K562 (cell line): Measurements from ENCODE around the gene CACNA2D4. TPM values are rescaled to one million over a fixed set of nuclear protein-coding genes. Genes with fewer than 3 reads are reported as not detected.
A peak's percentile ranks its signal among the peaks of the same experiment; 100 is the strongest.

Experiments used
- ATAC-seq: fragments of 200-7000 bp; cut with Tn5 transposase; 3 replicates; pipeline ENCODE4 v1.9.1; 2020; ENCODE audit warnings: moderate library complexity
- BruUV-seq: library from RNA; stranded (reverse); fragments of 400-500 nt; replicated peaks from 2 replicates; lab custom pipeline; 2021; lab: Mats Ljungman, UMichigan
- CTCF ChIA-PET: fragments of 300-600 bp; formaldehyde crosslinking; extraction: SDS; loops from one replicate; lab custom pipeline; 2021; ENCODE audit warnings: low intra/inter-chr PET ratio; lab: Yijun Ruan, JAX
- POLR2A ChIA-PET: fragments of 300-600, 350-650 bp; sonication (Branson Sonifier 250); formaldehyde crosslinking; extraction: SDS; loops from one replicate; lab custom pipeline; 2021; ENCODE audit warnings: antibody characterized with exemption, inconsistent platforms; lab: Yijun Ruan, JAX
- DNase-seq, 4 experiments: peaks; one replicate each; pipeline versions ENCODE4 v3.0.0 to v3.0.0-alpha.2; 2011 to 2018; ENCODE audit warnings: low spot score in 3 of 4, mixed read lengths in 3 of 4; ENCODE audit errors: extremely low read depth in 1 of 4
- FAIRE-seq: peaks from 2 replicates; lab custom pipeline; 2011; peaks lifted over from hg19 to GRCh38; lab: Jason Lieb, UNC
- H2AFZ ChIP-seq: 2 replicates; pipeline ENCODE4 v1.6.0; 2011; ENCODE audit warnings: low read depth, low read length, control low read depth, inconsistent platforms
- H3K27ac ChIP-seq: fragments of 200-600 bp; 3 replicates; pipeline ENCODE4 v1.8.0; 2011; ENCODE audit warnings: low read depth, mild to moderate bottlenecking, control low read depth, inconsistent platforms, low read length, moderate library complexity, mixed read lengths; ENCODE audit errors: extremely low read depth
- H3K27me3 ChIP-seq, 2 experiments: fragments of 300-600 bp in 1 of 2; 2 replicates in 1 of 2; 3 replicates in 1 of 2; pipeline versions ENCODE4 v1.6.0 to v1.8.0; 2011; ENCODE audit warnings: inconsistent platforms in 2 of 2, low read length in 2 of 2, mild to moderate bottlenecking in 1 of 2, mixed read lengths in 1 of 2, moderate library complexity in 1 of 2; ENCODE audit not compliant: control insufficient read depth in 2 of 2, insufficient read depth in 2 of 2
- H3K36me3 ChIP-seq: fragments of 300-600 bp; 3 replicates; pipeline ENCODE4 v1.8.0; 2011; ENCODE audit warnings: mild to moderate bottlenecking, low read length, inconsistent platforms; ENCODE audit not compliant: control insufficient read depth, insufficient read depth
- H3K4me1 ChIP-seq, 2 experiments: fragments of 200-600 bp in 1 of 2; replicated peaks in 1 of 2; 2 replicates in 1 of 2; 3 replicates in 1 of 2; pipeline versions ENCODE4 v1.5.1 to v1.8.0; 2011; ENCODE audit warnings: inconsistent platforms in 2 of 2, low read length in 2 of 2, mild to moderate bottlenecking in 1 of 2, mixed read lengths in 1 of 2, moderate library complexity in 1 of 2; ENCODE audit not compliant: control insufficient read depth in 2 of 2, insufficient read depth in 2 of 2
- H3K4me2 ChIP-seq: 2 replicates; pipeline ENCODE4 v1.6.1; 2011; ENCODE audit warnings: low read length, control low read depth, inconsistent platforms, mixed read lengths; ENCODE audit not compliant: insufficient read depth
- H3K4me3 ChIP-seq: fragments of 200-600 bp; sonication (generic), shearing (Covaris generic); 2 replicates; pipeline ENCODE4 v1.5.1; 2016; ENCODE audit warnings: control low read depth, inconsistent platforms
- H3K79me2 ChIP-seq: fragments of 200-600 bp; 3 replicates; pipeline ENCODE4 v1.8.0; 2011; ENCODE audit warnings: low read length, inconsistent platforms; ENCODE audit not compliant: control insufficient read depth, insufficient read depth
- H3K9ac ChIP-seq, 2 experiments: 2 replicates each; pipeline versions ENCODE4 v1.6.0 to v1.6.1; 2011; ENCODE audit warnings: low read depth in 2 of 2, low read length in 2 of 2, control low read depth in 1 of 2, inconsistent platforms in 1 of 2, mild to moderate bottlenecking in 1 of 2, mixed read lengths in 1 of 2; ENCODE audit not compliant: insufficient read depth in 1 of 2
- H3K9me1 ChIP-seq: one replicate; pipeline ENCODE4 v1.6.0; 2011; ENCODE audit warnings: inconsistent platforms, mild to moderate bottlenecking, low read length, moderate library complexity; ENCODE audit not compliant: control insufficient read depth, insufficient read depth
- H3K9me3 ChIP-seq: replicated peaks from 2 replicates; pipeline ENCODE4 v1.5.1; 2011; ENCODE audit warnings: low read depth, low read length, inconsistent platforms; ENCODE audit not compliant: control insufficient read depth, insufficient read depth
- H4K20me1 ChIP-seq: replicated peaks from 2 replicates; pipeline ENCODE4 v1.6.1; 2011; ENCODE audit warnings: low read length, inconsistent platforms, mixed read lengths; ENCODE audit not compliant: control insufficient read depth, insufficient read depth
- EGR1 ChIP-seq: fragments of 450-650 bp; conservative IDR thresholded peaks from 2 replicates; pipeline ENCODE4 v1.6.1; 2017; ENCODE audit warnings: mild to moderate bottlenecking
- NCOA2 ChIP-seq, 2 experiments: fragments of 450-650 bp; IDR thresholded peaks; 2 replicates each; pipeline ENCODE4 v1.6.1; 2018; ENCODE audit warnings: mild to moderate bottlenecking in 2 of 2, moderate library complexity in 1 of 2; ENCODE audit not compliant: partially characterized antibody in 2 of 2
- SMAD1 ChIP-seq: fragments of 150-350 bp; IDR thresholded peaks from 2 replicates; pipeline ENCODE4 v1.6.1; 2014; ENCODE audit warnings: low read length, low read depth; ENCODE audit not compliant: partially characterized antibody
- SRSF1 ChIP-seq: fragments of 200-400 bp; formaldehyde crosslinking; IDR thresholded peaks from 2 replicates; pipeline ENCODE4 v1.6.1; 2017; ENCODE audit warnings: mild to moderate bottlenecking, low read depth, low read length, moderate library complexity
- WGBS: fragments of 100-300 bp; shearing (Covaris generic); methylation state at CpG from one replicate; pipeline ENCODE4 v1.1.6; 2016; ENCODE audit warnings: low coverage, mixed read lengths; ENCODE audit not compliant: insufficient coverage; ENCODE audit errors: missing lambda C conversion rate; 5-methylcytosine and 5-hydroxymethylcytosine counted together
- in situ Hi-C: fragments of 300-500 bp; cut with MboI; formaldehyde crosslinking; loops from 4 replicates; pipeline ENCODE4 v1.15.0; 2018; ENCODE audit warnings: inconsistent platforms, mixed read lengths
- intact Hi-C: fragments of 100-400 bp; cut with micrococcal nuclease; formaldehyde crosslinking; loops from 2 replicates; pipeline ENCODE4 v1.14.2; 2022
- polyA plus RNA-seq, 8 experiments: library from polyadenylated mRNA; depleted of rRNA in 4 of 8; stranded (reverse) in 5 of 8; unstranded in 3 of 8; fragments of >200 nt; fragmentation: Nextera tagmentation in 2 of 8; fragmentation: Illumina TruSeq in 1 of 8; extraction: Ambion mirVana in 2 of 8; extraction: Trizol in 1 of 8; gene quantifications; 2 replicates each; pipeline versions ENCODE4 v1.2.1 to v1.2.3, GENCODE V29; 2011 to 2014; ENCODE audit warnings: inconsistent platforms in 1 of 8, missing spikeins in 1 of 8
- total RNA-seq, 7 experiments: library from RNA; depleted of rRNA in 6 of 7; stranded (reverse); fragments of >200 nt in 6 of 7; fragmentation: Illumina TruSeq in 2 of 7; extraction: Trizol in 2 of 7; gene quantifications; 2 replicates each; pipeline versions ENCODE4 v1.2.1 to v1.2.3, GENCODE V29; 2011 to 2021; ENCODE audit warnings: low replicate concordance in 1 of 7
- TF ChIP-seq, protein P1 (sequence below): fragments of 250-450 bp; sonication (Bioruptor Pico); IDR thresholded peaks from 2 replicates; pipeline ENCODE4 v1.4.0; 2020

CACNA2D4 gene
- total and polyA plus RNA-seq, 9 of the 15 experiments (the other 6 are each of a cell fraction or from before 2014, with no cell fraction given), result 0.04 to 0.69 (median 0.40) TPM; not detected in 3

DNA sequence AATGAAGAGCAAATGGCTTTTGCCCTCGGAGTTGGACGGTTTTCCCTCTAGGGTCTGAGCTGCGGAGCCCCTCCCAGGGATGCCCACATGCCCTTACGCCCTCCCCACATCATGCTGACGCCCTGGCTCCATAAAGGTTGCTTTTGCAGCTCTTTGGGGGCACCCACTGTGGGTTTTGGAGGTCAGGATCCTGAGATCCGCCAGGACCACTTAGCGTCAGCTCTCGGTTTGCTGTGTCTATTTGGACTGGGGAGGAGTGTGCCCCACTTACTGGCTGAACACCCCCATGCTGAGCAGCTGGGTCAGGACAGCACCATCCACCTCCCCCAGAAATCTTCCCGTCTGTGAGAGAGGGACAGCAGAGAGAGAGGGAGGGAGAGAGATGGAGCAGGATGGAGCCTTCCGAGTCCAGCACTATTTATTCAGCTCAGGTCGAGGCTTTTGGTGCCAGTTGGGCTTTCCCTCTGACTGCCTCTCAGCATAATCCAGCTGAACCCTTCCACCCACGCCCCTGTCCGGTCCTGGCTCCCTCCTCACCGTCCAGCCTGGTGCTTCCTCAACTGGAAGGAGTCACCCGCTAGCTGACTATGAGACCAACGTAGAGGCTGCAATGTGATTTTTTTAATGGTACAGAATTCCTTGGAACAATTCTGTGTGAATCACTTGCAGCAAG lies 117.0 kb downstream of the CACNA2D4 start:
- FAIRE-seq, result no peak
- peaks cover 6 to 40% of the 10 kb centered on the region in 2 experiments; a peak in 4 of 5 replicates for H3K4me1 ChIP-seq
- H4K20me1 ChIP-seq, result no peaks in the 10 kb centered on the region
- H3K27me3 ChIP-seq, result no peaks in the 10 kb centered on the region
- TF ChIP-seq SRSF1 (no peak), SMAD1 (no peak), EGR1 (0 out of 2 replicates have a peak, but pooled peaks have one; percentile 5), NCOA2 (IDR thresholded peaks at IDR 0.05; ENCODE audit: partially characterized antibody in 2 of 2) (no peak)
- TF ChIP-seq, protein P1, sequence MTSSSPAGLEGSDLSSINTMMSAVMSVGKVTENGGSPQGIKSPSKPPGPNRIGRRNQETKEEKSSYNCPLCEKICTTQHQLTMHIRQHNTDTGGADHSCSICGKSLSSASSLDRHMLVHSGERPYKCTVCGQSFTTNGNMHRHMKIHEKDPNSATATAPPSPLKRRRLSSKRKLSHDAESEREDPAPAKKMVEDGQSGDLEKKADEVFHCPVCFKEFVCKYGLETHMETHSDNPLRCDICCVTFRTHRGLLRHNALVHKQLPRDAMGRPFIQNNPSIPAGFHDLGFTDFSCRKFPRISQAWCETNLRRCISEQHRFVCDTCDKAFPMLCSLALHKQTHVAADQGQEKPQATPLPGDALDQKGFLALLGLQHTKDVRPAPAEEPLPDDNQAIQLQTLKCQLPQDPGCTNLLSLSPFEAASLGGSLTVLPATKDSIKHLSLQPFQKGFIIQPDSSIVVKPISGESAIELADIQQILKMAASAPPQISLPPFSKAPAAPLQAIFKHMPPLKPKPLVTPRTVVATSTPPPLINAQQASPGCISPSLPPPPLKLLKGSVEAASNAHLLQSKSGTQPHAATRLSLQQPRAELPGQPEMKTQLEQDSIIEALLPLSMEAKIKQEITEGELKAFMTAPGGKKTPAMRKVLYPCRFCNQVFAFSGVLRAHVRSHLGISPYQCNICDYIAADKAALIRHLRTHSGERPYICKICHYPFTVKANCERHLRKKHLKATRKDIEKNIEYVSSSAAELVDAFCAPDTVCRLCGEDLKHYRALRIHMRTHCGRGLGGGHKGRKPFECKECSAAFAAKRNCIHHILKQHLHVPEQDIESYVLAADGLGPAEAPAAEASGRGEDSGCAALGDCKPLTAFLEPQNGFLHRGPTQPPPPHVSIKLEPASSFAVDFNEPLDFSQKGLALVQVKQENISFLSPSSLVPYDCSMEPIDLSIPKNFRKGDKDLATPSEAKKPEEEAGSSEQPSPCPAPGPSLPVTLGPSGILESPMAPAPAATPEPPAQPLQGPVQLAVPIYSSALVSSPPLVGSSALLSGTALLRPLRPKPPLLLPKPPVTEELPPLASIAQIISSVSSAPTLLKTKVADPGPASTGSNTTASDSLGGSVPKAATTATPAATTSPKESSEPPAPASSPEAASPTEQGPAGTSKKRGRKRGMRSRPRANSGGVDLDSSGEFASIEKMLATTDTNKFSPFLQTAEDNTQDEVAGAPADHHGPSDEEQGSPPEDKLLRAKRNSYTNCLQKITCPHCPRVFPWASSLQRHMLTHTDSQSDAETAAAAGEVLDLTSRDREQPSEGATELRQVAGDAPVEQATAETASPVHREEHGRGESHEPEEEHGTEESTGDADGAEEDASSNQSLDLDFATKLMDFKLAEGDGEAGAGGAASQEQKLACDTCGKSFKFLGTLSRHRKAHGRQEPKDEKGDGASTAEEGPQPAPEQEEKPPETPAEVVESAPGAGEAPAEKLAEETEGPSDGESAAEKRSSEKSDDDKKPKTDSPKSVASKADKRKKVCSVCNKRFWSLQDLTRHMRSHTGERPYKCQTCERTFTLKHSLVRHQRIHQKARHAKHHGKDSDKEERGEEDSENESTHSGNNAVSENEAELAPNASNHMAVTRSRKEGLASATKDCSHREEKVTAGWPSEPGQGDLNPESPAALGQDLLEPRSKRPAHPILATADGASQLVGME (CRISPR knock-in tag), result no peak
- WGBS, result 39% methylated on average over 16 of the region's 16 CpGs
- no peaks in the 10 kb centered on the region for H3K9me1 ChIP-seq
- no peak for ATAC-seq
- H3K36me3 ChIP-seq, result no peaks in the 10 kb centered on the region
- H3K4me3 ChIP-seq, result no peak overlapping the region
- intact Hi-C loops (no loop called here), in situ Hi-C loops (no loop called here)
- DNase-seq, result no peak
- CTCF ChIA-PET, result no interaction called here
- no TSS peak for BruUV-seq
- no peak overlapping the region for H3K9ac ChIP-seq
- H3K9me3 ChIP-seq, result no peaks in the 10 kb centered on the region
- H3K4me2 ChIP-seq, result no peak overlapping the region
- no peak overlapping the region for H3K27ac ChIP-seq
- POLR2A ChIA-PET, result interaction anchor here (0.6 to 1.1 kb wide), 3 partner anchors 10 to 871 kb away, joined by 3 to 5 read pairs (median 3); no protein-coding TSS in a partner anchor
- no peaks in the 10 kb centered on the region for H3K79me2 ChIP-seq
- no peak overlapping the region for H2AFZ ChIP-seq
